Muscle of back (tissue), 11 donors: ENCODE results near the gene NUP214. TPM values are rescaled to one million over a fixed set of nuclear protein-coding genes. Genes with fewer than 3 reads are reported as not detected.
"Not testable (repeated sequence)": the region's sequence is repeated elsewhere in the genome, so short reads cannot be mapped to it uniquely, and the experiment has no call there.

Experiments used
- DNase-seq, 3 donors: peaks; one replicate each; pipeline versions ENCODE4 v3.0.0 to v3.0.0-alpha.2; 2013
- polyA plus RNA-seq, 10 donors: library from polyadenylated mRNA; unstranded; fragments of 120-200 nt; gene quantifications; one replicate each; pipeline ENCODE4 v1.2.1, GENCODE V29; 2013; ENCODE audit not compliant: insufficient read length in 10 of 10

Gene NUP214
- polyA plus RNA-seq, 10 donors: 24.6 to 36.8 (median 30.1) TPM

DNA sequence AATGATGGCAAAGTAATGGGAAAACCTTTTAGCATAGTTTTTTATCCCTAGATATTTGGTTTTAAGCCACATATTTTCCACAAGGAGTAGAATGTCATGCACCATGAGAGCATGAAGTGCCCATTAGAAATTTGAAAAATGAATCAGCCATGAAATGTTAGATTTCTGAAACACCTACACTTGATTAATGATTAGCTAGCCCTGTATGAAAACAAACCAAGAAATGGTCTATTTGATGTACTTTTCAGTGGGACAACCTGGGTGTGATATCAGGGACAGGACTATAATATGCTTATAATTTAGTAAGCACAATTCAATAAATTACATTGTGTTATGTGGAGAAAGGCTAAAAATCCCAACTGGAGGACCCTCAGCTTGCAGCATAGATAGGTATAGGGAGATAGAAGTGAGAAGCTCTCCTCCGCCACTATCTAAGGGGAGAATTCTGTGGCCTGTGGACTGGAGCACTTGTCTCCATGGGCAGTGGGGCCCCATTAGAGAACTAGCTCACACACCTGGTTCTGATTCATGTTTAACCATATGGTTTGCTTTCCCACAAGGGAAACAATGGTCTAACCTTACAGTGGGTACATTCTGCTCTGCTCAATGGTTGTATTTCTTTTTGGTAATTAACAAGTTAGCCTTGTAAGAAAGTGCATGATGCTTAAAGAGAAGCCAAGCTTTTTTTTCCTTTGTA is 35.2 kb downstream of the NUP214 start:
- no peak for DNase-seq

- DNase-seq: no peak
Measured at GRCh38 chr9:131161585-131161984, 36.2 kb downstream of the NUP214 start.

DNA sequence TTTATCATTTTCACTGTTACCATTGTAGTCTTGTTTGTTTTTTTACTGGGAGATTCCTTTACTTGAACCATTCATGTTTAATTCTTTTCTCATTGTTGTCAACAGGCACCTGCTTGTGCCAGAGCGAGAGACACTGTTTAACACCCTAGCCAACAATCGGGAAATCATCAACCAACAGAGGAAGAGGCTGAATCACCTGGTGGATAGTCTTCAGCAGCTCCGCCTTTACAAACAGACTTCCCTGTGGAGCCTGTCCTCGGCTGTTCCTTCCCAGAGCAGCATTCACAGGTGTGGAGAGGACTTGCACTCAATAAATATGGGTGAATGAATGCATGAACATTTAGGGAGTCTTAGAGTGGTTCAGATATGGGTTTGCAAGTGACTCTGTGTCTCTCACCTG is 37.5 kb downstream of the NUP214 start:
- no peak for DNase-seq

- DNase-seq: no peak
Measured at GRCh38 chr9:131165523-131165922, 40.1 kb downstream of the NUP214 start.

DNA sequence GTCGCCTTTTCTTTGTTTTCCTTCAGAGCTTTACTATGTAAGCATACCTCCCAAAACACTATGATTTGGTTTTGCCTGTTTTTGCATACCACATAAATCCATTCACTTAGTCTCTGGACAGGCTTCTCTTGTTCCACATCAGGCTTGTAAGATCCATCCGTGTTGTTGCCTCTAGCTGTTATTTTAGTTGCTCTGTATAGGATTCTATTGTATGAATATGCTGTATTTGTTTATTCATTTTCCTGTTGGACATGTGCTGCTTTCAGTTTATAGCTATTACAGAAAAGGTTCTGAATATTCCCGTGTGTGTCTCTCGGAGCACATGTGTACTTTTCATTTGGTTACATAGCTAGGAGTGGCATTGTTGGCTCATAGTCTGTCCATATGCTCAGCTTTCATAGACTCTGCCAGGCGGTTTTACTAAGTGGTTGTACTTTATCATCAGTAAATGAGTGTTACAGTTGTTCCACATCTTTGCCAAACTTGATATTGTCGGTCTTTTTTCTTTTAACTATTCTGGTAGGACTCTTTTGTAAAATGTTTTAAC is 41.8 kb downstream of the NUP214 start:
- DNase-seq: peak in 1 of 3 donors; percentile 14

- no peak for DNase-seq
Measured at GRCh38 chr9:131167936-131168335, 42.5 kb downstream of the NUP214 start.

- no peak for DNase-seq
Measured at GRCh38 chr9:131169563-131170240, 44.3 kb downstream of the NUP214 start.

GRCh38 chr9:131173995-131174394 is 48.6 kb downstream of the NUP214 start:
- no peak for DNase-seq

DNA sequence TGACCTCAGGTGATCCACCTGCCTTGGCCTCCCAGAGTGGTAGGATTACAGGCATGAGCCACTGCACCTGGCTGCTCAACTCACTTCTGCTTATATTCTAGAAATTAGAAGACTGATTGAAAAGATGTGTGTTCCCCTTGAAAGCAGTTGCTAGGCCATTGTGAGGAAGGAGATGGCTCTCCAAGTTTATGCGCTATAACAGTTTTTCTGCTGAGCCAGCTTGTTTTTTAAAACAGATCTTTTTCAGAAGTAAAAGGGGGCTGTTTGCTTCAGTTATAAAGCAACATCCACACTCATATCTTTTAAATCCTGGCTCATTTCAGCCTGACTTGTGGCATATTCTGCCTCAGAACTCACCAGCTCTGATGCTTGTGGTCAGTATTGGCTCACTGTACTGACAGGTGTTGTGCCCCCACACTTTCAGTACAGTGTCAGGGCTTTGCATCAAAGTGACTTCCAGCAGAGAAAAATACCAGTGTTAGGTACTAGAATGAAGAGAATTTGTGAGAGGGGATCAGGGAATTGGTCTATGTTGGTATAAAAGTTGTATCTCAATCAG is 49.4 kb downstream of the NUP214 start:
- DNase-seq: no peak

- DNase-seq: peak in 1 of 3 donors; percentile 11
Measured at GRCh38 chr9:131177898-131178297, 52.5 kb downstream of the NUP214 start.

GRCh38 chr9:131178382-131178781 is 53.0 kb downstream of the NUP214 start:
- DNase-seq: peak; percentile 58 to 80 (median 60)

GRCh38 chr9:131178926-131179325 is 53.5 kb downstream of the NUP214 start:
- no peak for DNase-seq

- DNase-seq: peak in 1 of 3 donors; percentile 84
Measured at GRCh38 chr9:131179561-131180219, 54.3 kb downstream of the NUP214 start.

DNA sequence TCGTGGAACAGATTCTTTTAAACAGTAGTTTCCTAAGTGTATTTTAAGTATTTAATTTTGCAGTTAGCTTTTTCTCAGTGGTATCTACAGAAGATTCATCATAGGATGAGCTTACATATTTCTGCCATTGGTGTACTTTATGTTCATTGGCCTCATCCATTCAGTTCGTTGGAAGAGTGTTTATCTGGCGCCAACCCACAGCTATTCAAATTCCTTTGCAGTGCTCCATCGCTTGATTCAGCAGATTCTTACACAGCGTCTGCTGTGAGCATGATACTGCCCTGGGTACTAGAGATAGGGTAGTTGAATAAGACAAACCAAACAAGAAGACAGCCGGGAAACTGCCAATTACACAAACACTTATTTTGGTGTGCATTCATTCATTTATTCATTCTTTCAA is 55.1 kb downstream of the NUP214 start:
- DNase-seq: peak in 1 of 3 donors; percentile 89

DNA sequence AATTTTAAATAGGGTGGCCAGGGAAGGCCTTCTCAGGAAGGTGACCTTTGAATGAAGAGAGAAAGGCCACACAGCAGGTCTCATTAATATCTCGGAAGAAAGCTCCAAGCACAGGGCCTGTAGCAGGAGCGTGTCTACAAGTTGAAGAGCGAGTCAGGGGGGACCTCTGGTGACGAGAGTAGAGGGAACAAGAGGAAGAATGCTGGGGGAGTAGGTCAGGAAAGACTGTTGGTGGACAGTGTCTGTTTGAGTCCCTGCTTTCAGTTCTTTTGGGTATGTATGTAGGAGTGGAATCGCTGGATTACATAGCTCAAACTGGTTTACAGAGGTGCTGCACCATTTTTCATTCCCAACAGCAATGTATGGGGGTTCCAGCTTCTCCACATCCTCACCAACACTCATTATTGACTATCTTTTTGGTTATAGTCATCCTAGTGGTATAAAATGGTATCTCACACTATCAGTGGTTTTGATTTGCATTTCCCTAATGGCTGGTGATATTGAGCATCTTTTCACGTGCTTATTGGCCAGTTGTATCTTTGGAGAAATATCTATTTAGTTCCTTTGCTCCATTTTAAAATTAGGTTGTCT is 55.8 kb downstream of the NUP214 start:
- no peak for DNase-seq

- DNase-seq: no peak
Measured at GRCh38 chr9:131185924-131186323, 60.5 kb downstream of the NUP214 start.

- no peak for DNase-seq
Measured at GRCh38 chr9:131186622-131187021, 61.2 kb downstream of the NUP214 start.

- DNase-seq: no peak
Measured at GRCh38 chr9:131187957-131188356, 62.6 kb downstream of the NUP214 start.

DNA sequence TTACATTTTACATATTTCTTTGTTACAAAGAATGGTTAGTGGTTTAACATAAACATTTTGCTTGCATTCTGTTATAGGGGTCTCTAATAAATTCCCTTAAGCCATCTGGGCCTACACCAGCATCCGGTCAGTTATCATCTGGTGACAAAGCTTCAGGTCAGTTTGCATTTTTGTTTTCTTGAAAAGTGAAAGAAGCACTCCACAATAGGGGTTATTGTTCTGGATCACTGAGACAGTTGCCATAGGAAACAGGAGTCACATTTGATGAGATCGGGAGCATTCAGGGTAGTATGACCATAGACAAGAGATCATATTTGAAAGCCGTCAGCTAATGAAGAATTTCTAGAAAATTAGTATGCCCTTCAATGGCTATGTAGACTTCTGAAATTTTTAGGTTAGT is 63.6 kb downstream of the NUP214 start:
- DNase-seq: no peak

DNA sequence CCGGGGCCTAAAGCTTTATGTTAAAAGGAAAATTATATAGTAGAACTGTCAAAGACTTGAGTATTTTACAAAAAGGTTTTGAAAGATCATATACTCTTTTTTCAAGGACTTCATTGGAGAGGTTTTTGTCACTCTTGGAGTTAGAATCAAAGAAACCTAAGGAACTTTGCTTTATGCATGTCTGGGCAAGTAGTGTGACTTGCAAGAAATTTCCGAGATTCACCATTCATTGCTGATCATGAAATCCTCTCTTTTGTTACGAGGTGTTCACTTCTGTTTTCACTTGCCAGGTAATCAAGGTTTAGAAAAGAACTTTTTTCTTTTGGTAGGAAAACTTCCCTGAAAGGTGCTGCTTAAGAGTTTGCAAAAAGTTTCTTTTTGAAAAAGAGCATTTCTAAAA is 64.8 kb downstream of the NUP214 start:
- DNase-seq: no peak

DNA sequence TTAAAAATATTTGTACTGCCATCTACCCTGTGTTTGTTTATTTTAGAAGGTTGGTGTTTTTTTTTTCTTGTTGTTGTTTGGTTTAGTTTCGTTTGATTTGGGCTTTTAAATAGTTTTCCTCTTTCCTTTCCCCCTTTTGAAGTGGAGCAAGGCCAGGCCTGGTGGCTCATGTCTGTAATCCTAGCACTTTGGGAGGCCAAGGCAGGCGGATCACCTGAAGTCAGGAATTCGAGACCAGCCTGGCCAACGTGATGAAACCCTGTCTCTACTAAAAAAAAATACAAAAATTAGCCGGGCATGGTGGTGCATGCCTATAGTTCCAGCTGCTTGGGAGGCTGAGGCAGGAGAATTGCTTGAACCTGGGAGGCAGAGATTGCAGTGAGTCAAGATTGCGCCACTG is 65.6 kb downstream of the NUP214 start:
- not testable (repeated sequence) for DNase-seq

DNA sequence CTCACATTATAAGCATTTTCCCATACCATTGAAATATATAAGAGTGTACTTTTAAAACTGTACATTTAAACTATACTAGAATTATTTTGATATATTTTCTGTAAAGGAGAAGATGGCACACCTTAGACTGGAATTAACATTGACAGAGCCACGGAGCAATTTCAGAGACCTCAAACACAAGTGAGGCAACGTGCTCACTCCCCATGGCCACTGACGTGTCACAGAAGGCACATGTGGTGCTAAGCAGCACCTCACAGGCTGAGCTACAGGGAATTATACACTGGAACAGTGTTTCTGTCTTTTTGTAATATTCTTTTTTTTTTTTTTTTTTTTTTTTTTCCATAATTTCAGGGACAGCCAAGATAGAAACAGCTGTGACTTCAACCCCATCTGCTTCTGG is 66.5 kb downstream of the NUP214 start:
- DNase-seq: no peak
